Anterior cingulate cortex (tissue), 58 donors: ENCODE measurements around the gene TPCN2.

Experiments
- DNase-seq, 58 donors: peaks; one replicate each; lab custom pipeline; 2025; lab: John Stamatoyannopoulos, UW

The TPCN2 gene

DNA sequence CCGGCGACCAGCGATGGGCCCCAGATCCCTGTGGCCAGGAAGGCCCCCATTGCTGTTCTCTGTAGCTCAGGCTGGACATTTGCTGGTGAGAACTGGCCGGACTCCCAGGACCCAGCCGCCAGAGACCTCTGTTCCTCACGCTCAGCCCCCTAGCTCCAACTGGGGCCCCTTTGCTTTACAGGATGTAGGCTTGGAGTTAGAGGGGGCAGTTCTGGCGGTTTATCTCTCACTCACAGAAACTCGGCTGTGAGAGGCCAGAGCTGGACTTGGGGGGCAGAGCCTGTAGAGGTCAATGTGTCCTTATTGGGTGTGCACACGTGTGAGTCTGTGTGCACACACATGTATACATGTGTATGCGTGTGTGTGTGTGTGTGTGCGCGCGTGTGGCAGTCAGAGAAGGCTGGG, 107.5 kb downstream of the TPCN2 start:
- DNase-seq: no peak

DNA sequence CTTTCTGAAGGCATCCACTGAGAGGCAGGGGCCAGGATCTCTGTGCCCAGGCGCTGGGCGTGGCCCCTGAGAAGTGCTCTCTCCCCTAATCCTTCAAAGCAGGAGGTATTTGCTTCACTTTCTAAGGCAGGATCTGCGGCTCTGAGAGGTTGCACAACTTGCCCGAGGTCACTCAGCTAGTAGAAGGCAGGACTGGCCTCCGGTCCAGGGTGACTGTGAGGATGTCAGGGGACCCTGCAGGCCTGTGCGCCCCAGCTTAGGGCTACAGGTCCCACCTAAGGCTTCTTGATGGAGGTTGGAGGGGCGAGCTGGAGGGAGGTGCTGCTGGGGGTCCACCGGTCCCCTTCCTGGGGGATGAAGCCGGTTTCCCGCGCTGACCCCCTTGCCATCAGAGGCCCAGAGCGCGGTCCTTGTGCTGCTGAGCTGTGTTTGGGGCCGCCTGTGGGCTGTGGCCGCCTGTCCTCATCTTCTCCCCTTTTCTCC, 108.0 kb downstream of the TPCN2 start:
- peak in 3 of 58 donors; percentile 35 to 53 (median 46) for DNase-seq

DNA sequence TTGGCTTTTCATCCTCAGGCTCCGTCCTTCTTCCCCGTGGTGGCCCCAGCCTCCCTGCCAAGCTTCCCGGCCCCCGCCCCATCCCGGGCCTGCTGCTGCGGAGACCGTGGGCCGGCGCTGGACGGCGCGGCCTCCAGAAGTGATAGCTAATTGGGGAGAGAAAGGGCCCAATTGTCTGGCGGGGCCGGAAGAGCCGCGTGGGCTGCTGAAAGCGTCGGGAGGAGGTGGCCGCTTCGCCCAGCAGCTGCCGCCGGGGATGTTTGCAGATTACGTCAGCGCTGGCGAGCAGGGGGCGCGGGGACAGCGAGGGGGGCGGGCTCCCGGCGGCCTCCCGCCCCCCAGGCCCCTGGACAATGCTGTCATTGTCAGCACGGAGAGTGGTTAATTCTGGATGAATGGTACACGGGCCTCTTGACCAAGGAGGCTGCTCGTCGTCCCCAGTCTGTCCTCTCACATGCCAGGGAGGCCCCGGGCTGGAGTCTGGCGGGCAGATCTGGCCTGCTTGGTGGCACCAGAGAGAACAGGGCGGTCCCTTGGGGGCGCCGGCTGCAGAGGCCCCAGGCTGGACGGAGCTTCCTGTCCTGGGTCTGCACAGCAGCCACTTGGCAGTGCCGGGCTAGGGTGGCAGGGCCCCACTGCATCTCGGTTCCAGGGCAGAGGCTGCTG, 108.6 kb downstream of the TPCN2 start:
- DNase-seq: peak in 56 of 58 donors; percentile 31 to 97 (median 79)

GRCh38 chr11:69157822-69158231, 109.1 kb downstream of the TPCN2 start:
- DNase-seq: peak in 1 of 58 donors; percentile 69

DNA sequence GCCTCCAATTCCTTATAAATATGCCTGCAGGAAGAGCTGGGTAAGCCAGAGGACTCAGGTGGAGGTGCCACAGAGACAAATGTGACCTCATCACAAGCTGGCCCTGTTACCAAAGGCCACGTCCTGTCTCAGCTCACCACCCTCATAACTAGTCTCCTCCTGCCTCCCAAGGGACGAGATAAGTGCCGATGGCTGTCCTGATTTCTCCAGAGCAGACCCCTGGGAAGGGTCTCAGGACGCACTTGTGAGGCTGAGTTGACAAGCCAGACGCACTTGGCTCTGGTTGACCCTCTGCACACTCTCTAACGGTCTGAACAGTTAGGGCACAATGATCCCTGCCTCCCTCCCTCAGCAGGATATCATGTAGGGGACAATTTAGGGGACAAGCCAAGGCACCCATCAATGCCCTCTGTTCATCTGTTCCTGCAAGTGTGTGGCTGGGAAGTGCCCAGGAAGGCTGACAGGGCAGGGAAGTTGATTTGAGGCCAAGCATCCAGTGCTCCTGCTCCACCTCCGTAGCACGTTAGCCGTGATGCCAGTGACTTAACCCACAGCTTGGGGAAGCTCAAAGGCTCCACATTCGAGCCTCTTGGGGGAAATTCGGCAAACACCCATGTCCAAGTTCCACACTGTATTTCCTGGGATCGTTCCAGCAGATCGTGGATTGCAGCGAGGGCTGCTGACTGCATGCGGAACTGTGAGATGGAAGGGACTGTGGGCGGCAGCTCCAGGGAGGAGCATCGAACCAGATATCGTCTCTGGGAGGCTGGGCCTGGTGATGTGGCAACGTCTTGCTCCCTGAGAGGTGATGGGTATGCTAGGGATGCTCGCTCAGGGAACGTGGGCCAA, 109.8 kb downstream of the TPCN2 start:
- DNase-seq: peak in 3 of 58 donors; percentile 6 to 30 (median 17)

GRCh38 chr11:69159150-69159852, 110.6 kb downstream of the TPCN2 start:
- no peak for DNase-seq

DNA sequence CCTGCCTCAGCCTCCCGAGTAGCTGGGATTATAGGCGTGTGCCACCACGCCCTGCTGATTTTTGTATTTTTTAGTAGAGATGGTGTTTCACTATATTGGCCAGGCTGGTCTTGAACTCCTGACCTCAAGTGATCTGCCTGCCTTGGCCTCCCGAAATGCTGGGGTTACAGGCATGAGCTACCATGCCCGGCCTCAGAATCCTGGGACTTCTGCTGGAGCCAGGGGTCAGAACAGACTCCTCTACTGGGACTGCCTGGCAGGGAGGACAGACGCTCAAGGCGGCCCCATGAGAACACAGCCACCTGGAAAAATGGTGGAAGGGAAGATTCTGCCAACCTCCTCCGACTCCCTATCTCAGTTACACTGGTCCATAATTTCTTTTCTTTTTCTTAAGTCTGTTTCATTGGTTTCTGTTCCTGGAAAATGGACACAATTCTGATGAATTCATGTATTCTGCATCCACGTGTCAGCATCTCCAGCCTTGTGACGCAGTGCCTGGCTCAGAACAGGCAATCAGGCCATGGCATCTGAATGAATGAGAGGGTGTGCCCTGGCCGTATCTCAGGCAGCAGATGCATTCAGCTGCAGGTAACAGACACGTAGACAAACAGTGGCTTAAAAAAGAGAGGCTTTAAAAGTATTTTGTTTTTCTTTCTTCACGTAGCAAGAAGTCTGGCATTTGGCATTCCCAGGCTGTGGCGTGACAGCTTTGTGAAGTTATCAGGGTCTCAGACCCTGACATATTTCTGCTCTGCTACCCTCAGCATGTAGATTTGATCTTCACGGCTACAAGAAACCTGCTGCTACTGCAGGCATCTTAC, 111.8 kb downstream of the TPCN2 start:
- no peak for DNase-seq

- no peak for DNase-seq
These were observed 112.3 kb downstream of the TPCN2 start for GRCh38 chr11:69161117-69161407.

DNA sequence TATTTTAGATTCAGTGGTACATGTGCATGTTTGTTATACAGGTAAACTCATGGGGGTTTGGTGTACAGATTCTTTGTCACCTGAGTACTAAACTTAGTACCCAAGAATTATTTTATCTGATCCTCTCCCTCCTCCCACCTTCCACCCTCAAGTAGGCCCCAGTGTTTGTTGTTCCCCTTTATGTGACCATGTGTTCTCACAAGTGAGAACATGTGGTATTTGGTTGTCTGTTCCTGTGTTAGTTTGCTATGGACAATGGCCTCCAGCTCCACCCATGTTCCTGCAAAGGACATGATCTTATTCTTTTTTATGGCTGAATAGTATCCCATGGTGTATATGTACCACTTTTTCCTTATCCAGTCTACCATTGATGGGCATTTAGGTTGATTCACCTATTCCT, 113.8 kb downstream of the TPCN2 start:
- DNase-seq: no peak

DNA sequence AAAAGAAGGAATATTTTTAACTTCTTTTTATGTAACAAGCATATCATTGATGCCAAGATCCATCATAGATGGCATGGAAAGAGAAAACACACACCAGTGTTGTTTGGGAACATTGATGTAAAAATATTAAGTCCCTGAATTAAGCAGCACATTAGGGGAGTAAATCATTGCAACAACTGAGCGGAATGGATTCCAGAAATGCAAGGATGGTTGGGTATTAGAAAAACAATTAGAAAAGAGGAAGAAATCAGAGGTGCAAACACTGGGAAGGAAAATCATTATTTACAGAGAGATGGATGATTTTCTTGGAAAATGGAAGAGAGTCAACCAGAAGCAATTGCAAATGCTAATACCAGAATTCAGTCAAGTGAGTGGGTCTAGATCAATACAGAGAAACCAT, 115.1 kb downstream of the TPCN2 start:
- DNase-seq: no peak

- DNase-seq: no peak
These were observed 116.1 kb downstream of the TPCN2 start for GRCh38 chr11:69164824-69165223.

- DNase-seq: no peak
These were observed 117.0 kb downstream of the TPCN2 start for GRCh38 chr11:69165775-69166174.

DNA sequence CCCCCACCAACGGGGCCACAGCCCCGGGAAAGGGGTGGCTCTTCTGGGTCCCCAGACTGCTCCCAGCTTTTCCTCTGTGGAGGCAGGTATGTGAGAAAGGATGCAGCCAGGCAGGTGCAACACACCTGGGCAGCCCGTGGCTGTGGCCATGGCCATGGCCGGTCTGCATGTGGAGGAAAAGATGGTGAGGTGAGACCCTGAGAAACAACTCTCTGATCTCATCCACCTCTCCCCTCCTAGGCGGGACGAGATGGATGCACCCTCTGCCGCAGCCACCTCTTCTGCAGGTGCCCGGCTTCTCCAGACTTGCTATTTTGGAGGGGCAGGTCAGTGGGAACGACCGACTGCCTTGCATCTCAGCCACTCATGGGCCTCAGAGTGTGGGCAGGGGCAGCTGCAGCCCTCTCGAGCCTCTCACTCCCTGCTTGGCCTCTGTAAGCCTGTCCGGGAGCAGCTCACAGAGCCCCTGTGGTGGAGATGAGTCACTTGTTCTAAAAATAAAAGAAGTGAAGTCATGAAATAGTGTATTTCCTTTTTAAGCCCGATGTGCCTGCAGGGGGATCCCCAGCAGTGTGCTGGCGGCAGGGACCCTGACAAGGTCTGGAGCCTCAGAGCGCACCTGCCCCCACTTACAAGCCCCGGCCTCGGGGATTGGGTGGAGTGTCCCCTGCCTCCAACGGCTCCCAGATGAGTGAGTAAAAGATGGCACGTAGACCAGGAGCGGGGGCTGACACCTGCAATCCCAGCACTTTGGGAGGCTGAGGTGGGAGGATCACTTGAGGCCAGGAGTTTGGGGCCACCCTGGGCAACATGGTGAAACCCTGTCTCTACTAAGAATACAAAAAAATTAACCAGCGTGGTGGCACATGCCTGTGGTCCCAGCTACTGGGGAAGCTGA, 117.7 kb downstream of the TPCN2 start:
- DNase-seq: peak in 4 of 58 donors; percentile 4 to 19 (median 7)

DNA sequence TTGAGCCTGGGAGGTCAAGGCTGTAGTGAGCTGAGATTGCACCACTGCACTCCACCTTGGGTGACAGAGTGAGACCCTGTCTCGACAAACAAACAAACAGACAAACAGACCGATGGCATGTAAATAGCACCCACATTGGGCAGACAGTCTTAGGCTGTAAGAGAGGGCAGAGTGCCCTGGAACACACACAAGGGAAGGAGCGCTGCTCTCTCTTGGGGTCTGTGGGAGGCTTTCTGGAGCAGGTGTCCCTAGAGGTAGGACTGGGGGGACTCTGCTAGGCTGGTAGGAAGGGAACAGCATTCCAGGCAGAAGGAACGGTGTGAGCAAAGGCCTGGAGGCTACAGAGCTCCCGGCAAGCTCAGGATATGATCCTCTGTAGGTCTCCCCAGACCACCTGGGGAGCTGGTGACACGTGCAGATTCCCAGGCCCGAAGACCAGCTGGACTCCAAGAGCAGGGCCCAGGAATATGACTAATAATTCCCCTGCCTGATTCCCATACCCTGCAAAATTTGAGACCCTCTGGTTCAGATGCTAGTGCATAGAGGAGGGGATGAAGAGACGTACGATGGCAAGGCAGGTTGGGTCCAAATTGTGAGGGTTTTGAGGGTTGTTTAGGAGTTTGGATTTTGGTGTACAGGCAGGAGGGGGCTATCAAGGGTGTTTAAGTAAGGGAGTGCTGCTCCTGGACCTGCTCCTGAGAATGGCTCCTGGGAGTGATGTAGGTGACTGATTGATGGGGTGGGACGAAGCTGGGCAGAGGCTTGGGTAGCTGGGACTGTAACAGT, 118.6 kb downstream of the TPCN2 start:
- no peak for DNase-seq

GRCh38 chr11:69167916-69168691, 119.4 kb downstream of the TPCN2 start:
- DNase-seq: no peak

- DNase-seq: no peak
These were observed 120.7 kb downstream of the TPCN2 start for GRCh38 chr11:69169479-69169878.

- DNase-seq: no peak
These were observed 122.0 kb downstream of the TPCN2 start for GRCh38 chr11:69170704-69171103.
